ENCODE results near the gene RCAN1. TPM values are rescaled to one million over a fixed set of nuclear protein-coding genes. Genes with fewer than 3 reads are reported as not detected.

The RCAN1 gene
- total RNA-seq, 1 donor from 2014 or later: 30.1 TPM

GRCh38 chr21:34599534-34600101 lies 15.3 kb downstream of the RCAN1 start:
- no peak for DNase-seq (ENCODE audit: low read depth)
- no peak overlapping the region for H3K4me3 ChIP-seq (ENCODE audit: low read depth, low read length)
- TF ChIP-seq CTCF (conservative IDR thresholded peaks at IDR 0.05; ENCODE audit: low read depth, low read length): no peak

- DNase-seq (ENCODE audit: low read depth): no peak
- H3K4me3 ChIP-seq (ENCODE audit: low read depth, low read length): no peak overlapping the region
- TF ChIP-seq CTCF (conservative IDR thresholded peaks at IDR 0.05; ENCODE audit: low read depth, low read length): no peak
These were observed 15.9 kb downstream of the RCAN1 start for GRCh38 chr21:34598931-34599400.

GRCh38 chr21:34597406-34597805 lies 17.5 kb downstream of the RCAN1 start:
- no peak for TF ChIP-seq CTCF (conservative IDR thresholded peaks at IDR 0.05; ENCODE audit: low read depth, low read length)
- H3K4me3 ChIP-seq (ENCODE audit: low read depth, low read length): no peak overlapping the region
- DNase-seq (ENCODE audit: low read depth): no peak

GRCh38 chr21:34596561-34597271 lies 18.2 kb downstream of the RCAN1 start:
- H3K4me3 ChIP-seq (ENCODE audit: low read depth, low read length): no peak overlapping the region
- TF ChIP-seq CTCF (conservative IDR thresholded peaks at IDR 0.05; ENCODE audit: low read depth, low read length): no peak
- DNase-seq (ENCODE audit: low read depth): no peak

- TF ChIP-seq CTCF (conservative IDR thresholded peaks at IDR 0.05; ENCODE audit: low read depth, low read length): no peak
- DNase-seq (ENCODE audit: low read depth): no peak
- no peak overlapping the region for H3K4me3 ChIP-seq (ENCODE audit: low read depth, low read length)
These were observed 19.5 kb downstream of the RCAN1 start for GRCh38 chr21:34595457-34595856.

GRCh38 chr21:34594566-34595234 lies 20.2 kb downstream of the RCAN1 start:
- no peak for DNase-seq (ENCODE audit: low read depth)
- no peak for TF ChIP-seq CTCF (conservative IDR thresholded peaks at IDR 0.05; ENCODE audit: low read depth, low read length)
- no peak overlapping the region for H3K4me3 ChIP-seq (ENCODE audit: low read depth, low read length)
